Right lobe of liver (tissue), 4 donors: ENCODE measurements around the gene ADAMTSL2.

Source experiments
- CTCF ChIP-seq, 4 donors: fragments of 200-600 bp in 3 of 4; fragments of 450-650 bp in 1 of 4; IDR thresholded peaks; one replicate each; pipeline versions ENCODE4 v1.5.1 to v1.8.0; 2016 to 2022; ENCODE audit warnings: antibody characterized with exemption in 4 of 4, mild to moderate bottlenecking in 2 of 4
- POLR2A ChIP-seq: fragments of 450-650 bp; IDR thresholded peaks from one replicate; pipeline ENCODE4 v1.6.1; 2017; ENCODE audit warnings: antibody characterized with exemption, mild to moderate bottlenecking
- donor health status: DM: no; HTN: no; CAD: no.
- donor health status: DM: no; HTN: no; CAD: no.
- donor health status: DM: no; HTN: yes; CAD: no.

- TF ChIP-seq CTCF (IDR thresholded peaks at IDR 0.05) (no peak), POLR2A (no peak)
These were observed 21.9 kb downstream of the ADAMTSL2 start for GRCh38 chr9:133556354-133556753.
